HG03442 (cell line): Measurements from ENCODE around the gene SPPL2C.

ENCODE experiments used
- ATAC-seq: cut with Tn5 transposase; IDR thresholded peaks from one replicate; pipeline ENCODE4 v1.9.1; 2021; ENCODE audit warnings: mild to moderate bottlenecking, moderate library complexity; ENCODE audit not compliant: unreplicated experiment

Gene SPPL2C, protein sequence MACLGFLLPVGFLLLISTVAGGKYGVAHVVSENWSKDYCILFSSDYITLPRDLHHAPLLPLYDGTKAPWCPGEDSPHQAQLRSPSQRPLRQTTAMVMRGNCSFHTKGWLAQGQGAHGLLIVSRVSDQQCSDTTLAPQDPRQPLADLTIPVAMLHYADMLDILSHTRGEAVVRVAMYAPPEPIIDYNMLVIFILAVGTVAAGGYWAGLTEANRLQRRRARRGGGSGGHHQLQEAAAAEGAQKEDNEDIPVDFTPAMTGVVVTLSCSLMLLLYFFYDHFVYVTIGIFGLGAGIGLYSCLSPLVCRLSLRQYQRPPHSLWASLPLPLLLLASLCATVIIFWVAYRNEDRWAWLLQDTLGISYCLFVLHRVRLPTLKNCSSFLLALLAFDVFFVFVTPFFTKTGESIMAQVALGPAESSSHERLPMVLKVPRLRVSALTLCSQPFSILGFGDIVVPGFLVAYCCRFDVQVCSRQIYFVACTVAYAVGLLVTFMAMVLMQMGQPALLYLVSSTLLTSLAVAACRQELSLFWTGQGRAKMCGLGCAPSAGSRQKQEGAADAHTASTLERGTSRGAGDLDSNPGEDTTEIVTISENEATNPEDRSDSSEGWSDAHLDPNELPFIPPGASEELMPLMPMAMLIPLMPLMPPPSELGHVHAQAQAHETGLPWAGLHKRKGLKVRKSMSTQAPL

DNA sequence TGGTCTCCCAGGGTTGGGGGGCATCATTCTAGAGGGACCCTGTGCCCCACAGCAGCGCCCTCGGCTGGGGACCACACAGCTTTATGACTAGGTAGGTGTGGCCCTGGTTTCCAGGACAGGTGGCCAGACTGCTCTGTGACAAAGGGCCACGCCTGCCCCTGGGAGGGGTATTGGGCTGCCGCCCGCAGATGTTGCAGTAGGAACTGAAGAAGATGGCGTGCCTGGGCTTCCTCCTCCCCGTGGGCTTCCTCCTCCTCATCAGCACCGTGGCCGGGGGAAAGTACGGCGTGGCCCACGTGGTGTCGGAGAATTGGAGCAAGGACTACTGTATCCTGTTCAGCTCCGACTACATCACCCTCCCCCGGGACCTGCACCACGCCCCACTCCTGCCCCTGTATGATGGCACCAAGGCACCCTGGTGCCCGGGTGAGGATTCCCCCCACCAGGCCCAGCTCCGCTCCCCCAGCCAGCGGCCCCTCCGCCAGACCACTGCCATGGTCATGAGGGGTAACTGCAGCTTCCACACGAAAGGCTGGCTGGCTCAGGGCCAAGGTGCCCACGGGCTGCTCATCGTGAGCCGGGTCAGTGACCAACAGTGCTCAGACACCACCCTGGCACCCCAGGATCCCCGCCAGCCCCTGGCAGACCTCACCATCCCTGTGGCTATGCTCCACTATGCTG lies at the start of gene SPPL2C:
Gene SPPL2C (plus strand): TSS at position 187 of the 681 bp plus-strand sequence. CDS start 26 bp downstream, at position 213.
- ATAC-seq = no peak

DNA sequence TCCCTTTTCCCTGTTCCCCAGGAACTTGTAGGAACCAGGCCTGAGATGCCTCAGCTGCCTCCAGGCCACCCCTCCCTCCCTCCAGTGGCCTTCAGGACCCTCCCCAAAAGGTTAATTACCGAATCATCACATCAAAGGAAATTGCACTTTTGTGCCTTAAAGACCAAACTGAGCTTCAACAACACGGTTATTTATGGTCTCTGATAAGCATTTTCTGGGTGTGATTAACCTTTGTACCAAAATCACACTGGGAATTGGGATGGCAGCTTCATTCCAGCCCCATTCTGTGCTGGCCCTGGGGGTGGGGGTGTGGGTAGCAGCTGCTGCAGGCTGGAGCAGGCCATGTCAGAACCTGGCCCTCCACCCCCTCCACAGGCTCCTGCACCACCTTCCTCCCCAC lies 43.9 kb upstream of the SPPL2C start:
- no peak for ATAC-seq

DNA sequence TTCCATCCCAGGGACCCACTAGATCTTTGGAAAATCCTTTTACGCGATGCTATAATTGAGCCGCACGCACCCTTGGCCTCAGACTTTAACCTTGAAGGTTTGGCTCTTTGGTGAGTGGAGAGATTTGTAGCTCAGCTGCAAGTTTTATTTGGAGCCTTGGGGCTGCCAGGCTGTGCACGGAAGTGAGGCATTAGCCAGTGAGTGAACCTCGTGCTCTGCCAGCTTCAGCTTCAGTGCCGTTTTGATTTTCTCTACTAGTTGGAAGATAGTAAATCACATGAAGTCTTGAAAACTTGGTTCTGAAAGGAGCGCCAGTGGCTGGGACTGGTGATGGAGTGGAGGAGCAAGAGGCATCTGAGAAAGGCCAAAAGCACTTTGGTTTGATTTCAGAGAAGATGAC lies 43.3 kb upstream of the SPPL2C start:
- ATAC-seq = no peak

DNA sequence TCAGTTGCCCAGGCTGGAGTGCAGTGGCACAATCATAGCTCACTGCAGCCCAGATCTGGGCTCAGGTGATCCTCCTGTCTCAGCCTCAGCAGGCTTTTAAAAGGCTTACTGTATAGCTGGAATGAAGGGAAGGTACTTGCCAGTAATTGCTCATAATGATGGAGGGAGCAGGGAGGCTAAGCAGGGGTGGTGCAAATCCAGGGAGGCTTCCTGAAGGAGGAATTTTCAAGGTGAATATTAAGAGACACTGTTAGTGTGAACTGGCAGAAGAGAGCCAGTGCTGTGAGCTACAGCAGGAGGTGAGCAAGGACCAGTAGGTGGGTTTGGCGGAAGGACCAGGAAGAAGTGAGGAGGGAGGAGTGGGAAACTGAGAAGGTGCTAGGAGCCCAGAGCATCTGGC lies 35.8 kb upstream of the SPPL2C start:
- ATAC-seq = no peak

DNA sequence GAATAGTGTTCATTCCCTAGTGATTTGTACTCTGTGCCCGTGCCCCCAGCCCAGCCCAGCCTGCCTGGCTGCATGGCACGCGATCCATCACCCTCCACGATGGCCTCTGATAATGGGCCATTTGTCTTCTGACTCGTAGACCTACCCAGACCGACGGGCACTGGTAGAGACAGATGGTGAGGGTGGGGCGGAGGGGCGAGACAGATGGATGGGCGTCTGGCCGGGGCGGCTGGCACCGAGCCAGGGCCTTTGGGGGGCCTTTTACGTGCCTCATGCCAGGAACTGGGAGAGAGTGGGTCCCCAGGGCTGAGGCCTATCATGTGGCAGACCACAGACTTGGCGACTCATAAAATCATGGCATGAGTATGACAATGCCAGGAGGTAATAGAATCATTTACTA lies 35.2 kb upstream of the SPPL2C start:
- ATAC-seq = no peak

DNA sequence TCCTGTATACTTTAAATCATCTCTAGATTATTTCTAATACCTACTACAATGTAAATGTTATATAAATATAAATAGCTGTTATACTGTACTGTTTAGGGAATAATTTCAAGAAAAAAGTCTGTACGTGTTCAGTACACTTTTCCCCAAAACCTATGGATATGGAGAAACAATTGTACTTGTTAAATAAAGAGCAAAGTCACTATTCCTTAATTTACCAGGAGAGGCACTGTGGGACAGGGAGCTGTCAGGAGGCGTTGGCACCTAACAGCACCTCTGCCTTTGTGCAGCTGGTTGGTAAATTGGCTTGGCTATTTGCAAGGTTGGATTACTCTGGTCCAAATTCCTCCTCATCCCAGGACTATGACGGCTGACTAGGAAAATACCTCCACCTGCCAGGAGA lies 32.6 kb upstream of the SPPL2C start:
- ATAC-seq = no peak

DNA sequence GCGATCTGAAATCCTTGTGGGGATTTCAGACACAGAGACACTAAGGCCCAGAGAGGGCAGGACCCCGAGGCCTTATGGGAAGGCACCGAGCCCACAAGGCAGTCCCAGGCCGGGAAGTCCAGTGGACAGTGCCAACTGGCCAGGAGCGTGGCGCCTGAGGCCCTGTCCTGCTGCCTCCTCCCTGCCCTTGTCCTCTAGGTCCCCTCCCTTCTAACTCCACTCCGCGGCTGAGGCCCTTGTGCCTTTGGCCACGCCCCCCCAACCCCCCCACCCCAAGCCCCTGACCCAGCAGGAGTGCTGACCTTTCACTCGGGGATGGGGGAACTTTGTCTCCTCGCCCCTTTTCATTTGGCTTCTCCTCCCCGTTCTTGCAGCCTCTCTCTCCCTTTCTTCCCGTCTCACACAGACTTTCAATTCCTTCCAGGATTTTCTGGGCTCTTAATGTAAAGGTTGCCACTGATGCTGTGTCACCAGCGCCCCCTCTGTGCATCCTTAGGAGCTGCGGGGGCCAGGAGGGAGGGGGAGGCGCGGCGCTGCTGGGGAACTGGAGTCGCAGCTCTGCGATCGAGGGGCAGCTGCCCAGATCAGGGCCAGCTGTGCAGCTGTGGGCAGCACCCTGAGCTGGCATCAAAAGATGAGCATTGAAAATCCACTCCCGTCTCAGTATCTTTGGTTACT lies 31.5 kb upstream of the SPPL2C start:
- no peak for ATAC-seq

DNA sequence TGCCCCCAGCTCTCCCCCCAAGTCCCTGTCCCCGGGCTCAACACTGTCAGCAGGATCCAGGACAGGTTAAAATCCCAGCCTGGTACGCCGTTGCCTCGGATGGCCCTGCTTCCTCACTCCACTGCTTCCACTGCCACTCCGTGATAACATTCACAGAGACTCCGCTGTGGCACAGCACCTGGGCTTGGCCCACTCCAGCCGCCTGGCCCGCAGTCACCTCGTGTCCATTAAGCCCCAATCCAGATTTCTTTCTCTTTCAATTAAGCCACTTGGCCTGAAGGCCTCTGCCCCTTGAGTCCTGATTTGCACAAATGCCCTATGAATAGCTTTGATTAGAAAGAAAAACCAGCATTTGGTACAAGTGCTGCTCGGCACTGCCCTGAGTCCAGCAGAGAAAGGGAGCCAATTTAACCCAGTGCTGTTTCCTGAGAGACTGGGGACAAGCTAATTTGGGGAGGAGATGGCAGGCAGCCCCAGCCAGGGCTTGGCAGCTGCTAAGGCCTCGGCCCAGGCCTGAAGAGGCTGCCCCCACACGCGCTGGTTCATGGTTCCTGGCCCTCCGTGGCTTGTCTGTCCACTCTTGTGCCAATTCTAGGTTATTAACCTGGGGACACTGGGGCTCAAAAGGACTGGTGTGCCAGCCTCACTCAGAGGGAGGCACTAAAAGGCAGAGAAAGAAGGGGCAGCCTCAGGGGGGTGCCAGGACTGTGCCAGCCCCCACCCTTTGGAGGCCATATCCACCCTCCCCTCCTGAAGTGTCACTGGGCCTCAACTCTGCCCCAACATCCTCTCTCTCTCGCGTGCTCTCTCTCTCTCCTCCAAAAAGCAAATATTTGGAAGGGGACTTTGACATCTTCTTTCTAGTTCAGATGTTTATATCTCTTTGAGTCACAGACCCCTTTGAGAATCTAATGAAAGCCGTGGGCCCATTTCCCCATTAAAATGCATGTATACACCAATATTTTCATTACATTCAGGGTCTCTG lies 29.8 kb upstream of the SPPL2C start:
- no peak for ATAC-seq

DNA sequence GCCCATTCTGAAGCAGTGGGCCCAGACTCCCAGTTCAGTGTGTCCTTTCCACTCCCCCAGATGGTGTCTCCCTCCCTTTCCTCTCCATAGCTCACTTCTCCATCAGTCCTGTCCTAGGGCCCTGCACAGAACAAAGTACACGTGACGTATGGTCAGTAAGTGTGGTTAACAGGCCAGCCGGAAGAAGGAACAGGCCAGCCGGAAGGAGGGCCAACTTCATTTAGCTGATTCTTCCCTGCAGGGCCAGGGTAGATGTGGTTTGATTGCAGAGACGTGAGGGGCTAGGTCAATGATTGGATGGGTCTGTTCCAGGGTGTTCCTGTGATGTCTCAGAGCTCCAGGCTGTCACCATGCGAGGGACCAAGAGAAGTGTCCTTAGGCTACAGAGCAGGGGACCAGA lies 28.9 kb upstream of the SPPL2C start:
- no peak for ATAC-seq

DNA sequence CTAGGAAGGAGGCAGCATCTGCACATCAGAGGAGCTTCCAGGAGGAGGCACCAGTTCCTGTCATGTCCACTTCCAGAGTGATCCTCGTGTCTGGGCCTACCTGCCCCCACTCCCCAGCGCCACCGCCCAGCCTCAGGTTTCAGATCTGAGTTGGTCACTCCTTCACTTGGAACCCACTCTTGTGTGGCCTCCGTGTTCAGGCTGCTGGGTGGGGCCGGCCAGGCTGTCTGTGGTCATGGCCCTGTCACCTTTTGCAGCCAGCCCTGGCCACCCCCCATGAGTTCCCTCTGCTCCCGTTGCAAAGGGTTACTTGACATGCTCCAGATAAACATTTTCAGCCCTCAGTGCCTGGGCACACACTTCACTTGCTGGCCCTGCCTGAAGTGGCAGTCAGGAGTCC lies 26.6 kb upstream of the SPPL2C start:
- no peak for ATAC-seq

DNA sequence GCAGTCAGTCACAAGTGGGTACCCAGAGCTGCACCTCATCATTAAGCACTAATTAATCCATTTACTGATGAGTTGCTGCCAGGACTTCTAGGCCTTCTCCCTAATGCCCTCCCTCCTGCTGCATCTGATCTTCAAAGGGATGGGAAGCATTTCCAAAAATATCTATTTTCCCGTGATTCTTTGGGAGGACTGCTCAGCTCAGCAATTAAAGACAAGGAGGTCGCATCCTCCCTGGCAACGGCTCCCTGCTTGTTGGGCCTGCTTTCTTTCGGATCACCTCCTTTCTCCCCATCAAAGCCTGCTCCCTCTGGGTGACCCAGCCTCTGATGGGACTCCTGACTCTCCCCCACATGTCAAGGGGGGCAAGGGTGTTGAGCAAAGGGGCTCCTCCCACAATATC lies 26.0 kb upstream of the SPPL2C start:
- ATAC-seq = no peak

DNA sequence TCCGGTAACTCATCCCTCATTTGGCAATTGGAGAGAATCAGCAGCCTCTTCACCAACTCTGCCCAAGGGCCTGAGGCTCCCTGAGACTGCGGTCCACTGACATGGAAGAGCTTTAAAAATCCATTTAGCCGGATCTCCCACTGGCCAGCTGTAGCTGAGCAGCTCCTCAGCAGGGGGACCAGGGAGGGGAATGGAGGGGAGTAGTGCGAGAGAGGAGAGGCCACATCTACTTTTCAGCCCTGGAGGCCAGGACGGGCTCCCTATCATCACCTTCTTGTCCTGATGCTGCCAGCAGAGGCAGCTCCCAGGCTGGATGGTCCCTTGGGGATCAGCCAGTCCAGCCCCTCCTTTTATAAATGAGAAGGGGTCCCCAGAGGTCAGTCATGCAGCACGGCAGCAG lies 25.0 kb upstream of the SPPL2C start:
- ATAC-seq = no peak

DNA sequence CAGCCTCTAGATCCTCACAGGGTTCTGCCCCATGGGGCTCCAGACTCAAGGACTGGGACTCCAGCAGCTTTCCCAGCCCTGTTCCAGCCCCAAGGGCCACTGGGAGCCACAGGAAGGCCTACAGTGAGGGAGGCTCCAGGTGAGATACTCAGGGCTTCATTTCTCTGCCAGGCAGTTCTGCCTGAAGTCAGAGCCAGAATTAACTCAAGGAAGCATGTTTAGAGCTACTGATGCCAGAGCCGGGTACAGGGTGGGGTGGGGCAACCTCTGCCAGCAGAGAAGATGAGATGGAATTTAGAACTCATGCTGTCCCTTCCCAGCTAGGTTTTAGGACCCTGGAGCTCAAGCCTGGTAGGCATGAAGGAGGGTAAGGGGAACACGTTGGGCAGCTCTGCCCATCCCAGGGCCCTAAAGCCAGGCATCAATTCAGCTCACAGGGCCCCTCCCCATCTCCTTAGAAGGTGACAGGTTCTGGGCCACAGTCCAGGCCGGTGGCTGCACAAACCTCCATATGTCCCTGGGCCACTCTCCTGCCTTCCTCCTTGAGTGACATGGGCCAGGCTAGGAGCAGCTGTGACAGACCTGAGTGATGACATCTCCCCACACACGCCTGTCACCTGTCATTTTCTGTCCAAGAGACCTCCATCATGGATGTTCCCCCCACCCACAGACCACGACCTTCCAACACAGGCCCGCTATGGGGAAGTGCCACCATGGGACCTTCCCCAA lies 24.5 kb upstream of the SPPL2C start:
- no peak for ATAC-seq

DNA sequence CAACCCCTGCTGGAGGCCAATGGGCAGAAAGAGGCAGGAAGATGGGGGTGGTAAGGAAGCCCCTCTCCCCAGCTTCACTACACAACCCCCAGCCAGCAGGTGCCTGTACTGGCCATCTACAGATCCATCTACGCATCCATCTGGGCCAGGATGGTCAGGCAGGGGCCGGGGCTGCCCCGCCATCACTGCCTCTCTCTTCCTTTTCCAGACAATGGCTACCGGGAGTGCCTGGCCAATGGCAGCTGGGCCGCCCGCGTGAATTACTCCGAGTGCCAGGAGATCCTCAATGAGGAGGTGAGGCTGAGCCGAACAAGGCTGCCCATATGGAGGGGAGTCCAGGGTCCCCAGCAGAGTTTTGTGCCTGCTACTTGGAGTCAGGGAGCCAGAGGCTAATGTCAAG lies 23.5 kb upstream of the SPPL2C start:
- no peak for ATAC-seq

DNA sequence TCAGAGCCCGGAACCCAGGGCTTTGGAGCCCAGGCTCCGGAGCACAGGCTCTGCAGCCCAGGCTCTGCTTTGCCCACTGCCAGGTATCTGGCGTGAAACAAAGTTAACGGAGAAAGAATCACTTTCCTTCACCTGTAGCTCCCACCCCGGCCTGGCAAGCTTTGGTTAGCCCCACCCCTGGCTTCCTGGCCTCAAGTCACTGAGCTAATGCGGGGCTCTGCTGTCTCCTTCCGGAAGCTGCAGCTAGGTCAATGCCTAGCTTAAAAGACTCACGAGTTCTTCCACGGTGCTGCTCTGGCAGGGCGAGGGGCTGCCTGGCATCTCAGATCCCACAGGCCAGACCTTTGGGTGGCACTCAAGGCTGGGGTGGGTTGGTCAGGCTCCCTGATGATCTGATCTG lies 21.1 kb upstream of the SPPL2C start:
- no peak for ATAC-seq

DNA sequence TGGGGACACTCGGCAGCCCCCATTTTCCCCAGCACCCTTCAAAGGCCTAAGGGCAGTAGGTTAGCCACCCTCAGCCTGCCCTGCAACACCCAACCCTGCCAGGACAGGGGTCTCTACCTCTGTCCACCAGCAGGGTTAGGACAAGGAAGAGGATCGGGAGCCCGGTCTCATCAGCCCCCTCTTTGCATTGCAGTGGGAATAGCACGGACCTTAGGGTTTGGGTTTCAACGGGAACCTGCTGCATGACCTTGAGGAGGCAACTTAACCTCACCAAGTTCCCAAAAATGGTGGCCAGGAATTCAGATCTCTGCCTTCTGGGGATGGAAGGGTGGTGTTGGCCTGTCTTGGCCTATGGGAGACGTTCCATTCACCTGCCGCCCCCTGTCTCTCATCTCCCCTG lies 20.2 kb upstream of the SPPL2C start:
- ATAC-seq = no peak

DNA sequence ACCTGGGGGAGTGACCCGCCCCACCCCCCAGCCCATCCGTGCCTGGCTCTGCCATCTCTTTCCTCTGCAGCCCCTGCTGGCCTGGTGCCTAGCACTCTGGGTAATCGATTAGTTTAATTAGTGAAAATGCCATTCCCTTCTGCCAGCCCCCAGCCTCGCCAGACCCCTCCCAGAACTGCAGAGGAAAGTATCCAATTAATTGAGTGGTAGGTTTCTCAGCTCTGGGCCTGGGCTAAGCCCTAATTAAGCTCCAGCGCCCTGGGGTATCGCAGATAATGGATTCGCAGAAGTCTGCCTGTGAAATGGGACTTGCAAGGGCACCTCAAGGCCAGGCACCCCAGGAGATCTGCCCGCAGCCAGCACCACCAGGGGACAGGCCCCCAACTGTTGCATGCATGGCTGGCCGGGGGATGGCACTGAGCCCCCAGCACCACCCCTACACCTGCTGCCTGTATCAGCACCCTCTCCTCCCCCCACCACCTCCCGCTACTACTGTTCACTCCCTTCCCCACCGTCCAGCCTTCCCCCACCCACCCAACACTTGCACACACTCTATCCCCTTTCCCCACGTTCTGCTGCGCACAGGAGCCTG lies 19.7 kb upstream of the SPPL2C start:
- ATAC-seq = no peak

DNA sequence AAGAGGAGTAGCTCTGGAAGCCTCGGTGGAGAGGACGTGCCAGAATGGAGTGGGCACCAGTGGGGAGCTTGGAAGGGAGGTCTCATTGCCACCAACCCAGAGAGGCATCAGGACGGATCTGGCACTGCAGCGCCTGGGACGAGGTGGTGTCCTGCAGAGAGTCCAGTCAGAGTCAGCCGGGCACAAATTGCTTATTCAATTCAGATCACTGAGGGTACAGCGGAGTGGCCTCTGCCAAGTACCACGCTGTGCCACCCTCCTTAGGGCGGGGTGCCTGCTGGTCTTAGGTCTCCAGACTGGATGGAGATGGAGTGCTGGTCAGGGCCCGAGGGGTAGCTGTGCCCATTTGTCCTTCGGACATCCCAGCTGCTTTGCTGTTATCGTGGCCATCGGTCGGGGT lies 18.9 kb upstream of the SPPL2C start:
- no peak for ATAC-seq

DNA sequence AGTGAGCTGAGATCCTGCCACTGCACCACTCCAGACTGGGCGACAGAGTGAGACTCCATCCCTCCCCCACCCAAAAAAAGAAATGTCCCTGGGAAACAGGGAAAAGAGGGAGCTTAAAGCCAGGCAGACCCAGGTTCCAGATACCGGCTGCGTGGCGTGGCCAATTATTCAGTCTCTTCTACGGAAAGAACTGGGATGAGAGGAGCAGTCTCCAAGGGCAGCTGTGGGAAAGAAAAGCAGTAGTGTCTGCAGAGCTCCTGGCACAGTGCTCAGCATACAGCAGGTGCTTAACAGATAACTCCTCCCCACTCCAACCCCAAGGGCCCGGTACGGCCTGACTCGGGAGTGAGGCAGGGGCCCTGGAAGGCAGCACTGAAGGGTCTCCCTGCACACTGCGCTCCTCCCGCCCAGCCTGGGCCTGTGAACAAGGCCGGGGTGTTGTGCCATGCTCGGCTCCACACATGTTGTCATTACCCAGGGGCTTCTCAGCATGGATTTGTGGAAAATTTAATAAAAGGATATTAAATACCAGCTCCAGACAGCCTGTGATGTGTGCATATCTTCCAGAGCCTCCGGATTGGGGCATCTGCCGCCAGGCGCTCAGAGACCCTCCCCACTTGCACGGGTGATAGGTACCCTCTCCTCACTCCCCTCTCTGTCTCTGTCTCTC lies 17.6 kb upstream of the SPPL2C start:
- ATAC-seq = no peak
